ENCODE data around the gene TMEM134.

TMEM134 gene

GRCh38 chr11:67420646-67421429, 48.2 kb downstream of the TMEM134 start:
- peak; percentile 22 for DNase-seq

DNA sequence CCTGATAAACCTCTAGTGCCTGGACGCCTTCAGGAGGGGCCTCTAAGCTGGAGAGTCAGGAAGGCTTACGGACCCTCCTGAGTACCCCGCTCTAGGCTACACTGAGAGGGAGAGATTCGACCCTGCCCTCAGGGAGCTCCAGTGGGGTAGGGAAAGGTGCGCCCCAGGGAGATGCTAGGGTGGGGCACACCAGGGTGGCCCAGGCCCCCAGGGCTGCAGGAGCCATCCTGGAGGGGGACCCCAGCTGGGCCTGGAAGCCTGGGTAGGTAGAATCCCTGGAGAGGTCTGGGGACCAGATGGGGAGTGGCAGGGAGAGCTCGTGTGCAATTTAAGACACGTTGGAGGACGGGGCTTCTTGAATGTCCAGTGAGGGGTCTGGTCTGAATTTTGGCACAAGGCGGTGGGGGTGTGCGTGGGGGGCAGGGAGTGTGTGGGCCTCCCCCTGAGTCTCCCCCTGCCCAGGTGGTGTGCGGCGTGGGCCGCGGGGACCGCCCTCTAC, 48.9 kb downstream of the TMEM134 start:
- DNase-seq, result no peak

- no peak for DNase-seq
Measured at GRCh38 chr11:67419325-67420049, 49.6 kb downstream of the TMEM134 start.

- DNase-seq, result no peak
Measured at GRCh38 chr11:67418476-67419281, 50.4 kb downstream of the TMEM134 start.

- no peak for DNase-seq
Measured at GRCh38 chr11:67417425-67417824, 51.6 kb downstream of the TMEM134 start.

DNA sequence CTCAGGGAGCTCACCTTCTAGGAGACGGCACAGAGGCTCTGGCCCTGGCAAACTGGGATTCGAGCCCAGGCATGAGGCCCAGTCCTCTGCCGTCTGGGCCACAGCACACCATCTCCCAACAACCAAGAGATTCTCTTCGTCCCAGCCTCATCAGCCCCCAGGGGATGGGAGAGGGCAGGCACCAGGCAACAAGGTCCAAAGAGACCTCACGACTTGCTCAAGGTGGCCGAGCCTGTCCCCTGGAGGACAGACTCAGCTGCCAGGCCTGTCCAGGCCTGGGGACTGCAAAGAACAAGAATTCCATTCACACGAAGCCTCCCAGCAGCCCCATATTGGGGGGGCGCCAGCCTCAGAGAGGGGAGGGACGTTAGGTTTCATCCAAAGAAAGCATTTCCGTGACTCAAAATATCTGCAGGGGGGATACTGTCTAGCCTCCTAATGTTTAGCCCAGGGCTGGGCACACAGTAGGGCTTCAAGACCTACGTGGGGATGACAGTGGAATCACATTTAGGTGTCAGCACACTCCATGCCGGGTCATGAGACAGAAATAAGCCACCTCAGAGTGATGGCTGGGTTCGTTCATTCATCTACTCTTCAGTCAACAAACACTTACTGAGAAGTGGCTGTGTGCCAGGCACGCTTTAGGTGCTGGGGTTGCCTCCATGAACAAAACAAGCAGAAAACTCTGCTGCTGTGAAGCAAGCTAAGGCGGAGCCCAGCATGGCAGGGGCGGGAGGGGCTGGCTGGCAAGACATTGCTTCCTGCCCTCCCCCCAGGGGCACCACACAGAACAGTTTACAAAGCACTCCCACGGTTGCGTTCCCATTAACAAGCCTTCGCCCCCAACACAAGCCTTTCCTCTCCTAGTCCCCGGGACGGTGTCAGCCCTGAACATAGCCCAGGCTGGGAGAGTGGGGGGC, 52.4 kb downstream of the TMEM134 start:
- DNase-seq, result peak; percentile 18

GRCh38 chr11:67415501-67416304, 53.3 kb downstream of the TMEM134 start, which contains the start of gene CARNS1:
Gene CARNS1, plus strand, starts transcription at chr11:67415678. Its CDS starts 522 bp downstream, at chr11:67416200.
- DNase-seq, result no peak

DNA sequence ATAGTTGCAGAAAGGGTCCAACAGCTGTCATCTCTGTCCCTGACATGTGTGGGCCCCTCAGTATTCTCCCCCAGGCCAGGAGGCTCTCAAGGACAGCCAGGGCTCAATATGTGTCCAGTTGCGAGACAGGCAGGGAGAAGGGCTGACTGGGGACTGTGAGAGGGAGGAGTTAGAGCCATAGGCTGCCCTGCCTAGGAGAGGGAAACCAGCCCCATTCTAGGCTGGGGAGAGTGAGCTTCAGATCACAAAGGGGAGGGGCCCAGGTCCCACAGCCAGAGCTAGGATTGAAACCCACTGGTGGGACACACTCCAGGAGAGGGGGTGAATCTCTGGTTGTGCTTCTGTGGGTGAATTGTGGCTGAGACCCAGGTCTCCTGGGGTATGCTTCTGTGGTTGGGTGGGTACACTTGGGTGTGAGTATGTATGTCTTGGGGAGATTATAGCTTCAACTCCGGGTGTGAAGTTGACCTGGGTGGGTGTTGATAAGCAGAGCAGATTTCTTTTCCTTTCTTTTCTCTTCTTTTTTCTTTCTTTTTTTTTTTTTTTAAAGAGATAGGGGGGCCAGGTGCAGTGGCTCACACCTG, 55.7 kb downstream of the TMEM134 start:
- no peak for DNase-seq

- DNase-seq, result no peak
Measured at GRCh38 chr11:67412495-67413179, 56.4 kb downstream of the TMEM134 start.

DNA sequence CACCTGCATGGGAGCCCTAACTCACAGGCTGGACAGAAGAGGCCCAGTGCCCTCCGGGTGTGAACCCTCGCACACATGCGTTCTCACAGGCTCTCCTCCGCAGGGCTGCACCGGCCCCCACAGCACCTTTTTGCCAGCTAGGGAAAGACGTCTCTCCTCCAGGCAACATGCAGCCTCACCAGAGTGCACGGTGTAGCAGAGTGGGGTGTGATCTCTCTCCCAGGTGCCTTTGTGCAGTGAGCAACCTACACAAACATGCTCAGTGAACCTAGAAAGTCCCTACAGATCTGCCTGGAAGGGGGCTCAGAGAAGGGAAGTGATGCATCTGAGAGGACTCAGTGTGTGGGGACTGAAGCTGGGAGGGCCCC, 57.3 kb downstream of the TMEM134 start:
- no peak for DNase-seq
